ENCODE data around the gene ZNF281. TPM values are rescaled to one million over a fixed set of nuclear protein-coding genes. Genes with fewer than 3 reads are reported as not detected.
A peak's percentile ranks its signal among the peaks of the same experiment; 100 is the strongest.

Gene ZNF281
- total RNA-seq, result 10 to 100 TPM; 13.5 to 14.3 TPM

GRCh38 chr1:200409761-200410565, at the start of gene ZNF281:
TSS of gene ZNF281 (minus strand) at chr1:200410036. CDS start at chr1:200409705, 331 bp downstream.
- DNase-seq (peak; percentile 97), ATAC-seq (peak; percentile 98)
- H3K27ac Mint-ChIP-seq, result peak within 1 kb of the TSS; percentile 93
- peak within 1 kb of the TSS; percentile 91 for H3K4me3 Mint-ChIP-seq
- H3K4me1 Mint-ChIP-seq (ENCODE audit: low read depth), result peaks cover 51% of the 10 kb centered on the region
- peaks cover 43% of the 10 kb centered on the region for H3K36me3 Mint-ChIP-seq (ENCODE audit: low read depth)
- ChIA-PET CTCF (interaction anchor here (0.6 kb wide), 1 partner anchor 59 kb away, joined by 3 read pairs; no protein-coding TSS in a partner anchor), POLR2A (interaction anchor here (0.6 to 1.3 kb wide), 3 partner anchors 10 to 60 kb away, joined by 3 to 5 read pairs (median 4); no protein-coding TSS in a partner anchor)
- H3K9me3 Mint-ChIP-seq (ENCODE audit: insufficient read depth), result no peaks in the 10 kb centered on the region
- peaks cover 4% of the 10 kb centered on the region for H3K27me3 Mint-ChIP-seq (ENCODE audit: low read depth)

- Mint-ChIP-seq H3K9me3 (ENCODE audit: insufficient read depth) (no peaks in the 10 kb centered on the region), H3K27me3 (ENCODE audit: low read depth) (no peaks in the 10 kb centered on the region), H3K4me3 (no peak overlapping the region), H3K4me1 (ENCODE audit: low read depth) (no peaks in the 10 kb centered on the region), H3K27ac (no peak overlapping the region), H3K36me3 (ENCODE audit: low read depth) (no peaks in the 10 kb centered on the region)
- POLR2A ChIA-PET, result no interaction called here
- ATAC-seq (no peak), DNase-seq (no peak)
- CTCF ChIA-PET, result no interaction called here
Observed at GRCh38 chr1:200458780-200459179, 48.9 kb upstream of the ZNF281 start.

GRCh38 chr1:200457810-200458209, 48.0 kb upstream of the ZNF281 start:
- ChIA-PET POLR2A (no interaction called here), CTCF (no interaction called here)
- Mint-ChIP-seq H3K4me3 (no peak overlapping the region), H3K36me3 (ENCODE audit: low read depth) (no peaks in the 10 kb centered on the region), H3K27me3 (ENCODE audit: low read depth) (no peaks in the 10 kb centered on the region), H3K27ac (no peak overlapping the region), H3K4me1 (ENCODE audit: low read depth) (no peaks in the 10 kb centered on the region), H3K9me3 (ENCODE audit: insufficient read depth) (no peaks in the 10 kb centered on the region)
- ATAC-seq (no peak), DNase-seq (no peak)

GRCh38 chr1:200454425-200454824, 44.6 kb upstream of the ZNF281 start:
- POLR2A ChIA-PET, result no interaction called here

GRCh38 chr1:200453553-200453905, 43.7 kb upstream of the ZNF281 start:
- Mint-ChIP-seq H3K9me3 (ENCODE audit: insufficient read depth) (no peaks in the 10 kb centered on the region), H3K36me3 (ENCODE audit: low read depth) (no peaks in the 10 kb centered on the region), H3K4me1 (ENCODE audit: low read depth) (peaks cover under 1% of the 10 kb centered on the region), H3K4me3 (no peak overlapping the region), H3K27ac (no peak overlapping the region), H3K27me3 (ENCODE audit: low read depth) (no peaks in the 10 kb centered on the region)
- ATAC-seq, result no peak
- DNase-seq, result no peak
- POLR2A ChIA-PET, result no interaction called here
- CTCF ChIA-PET, result interaction anchor here (1.0 kb wide), 1 partner anchor 16 kb away, joined by 3 read pairs; no protein-coding TSS in a partner anchor

More at GRCh38 chr1:200454425-200454824, 44.6 kb upstream of the ZNF281 start:
- H3K4me1 Mint-ChIP-seq (ENCODE audit: low read depth), result no peaks in the 10 kb centered on the region
- ATAC-seq (no peak), DNase-seq (no peak)
- H3K36me3 Mint-ChIP-seq (ENCODE audit: low read depth), result no peaks in the 10 kb centered on the region
- CTCF ChIA-PET, result interaction anchor here (0.6 kb wide), 1 partner anchor 16 kb away, joined by 3 read pairs; no protein-coding TSS in a partner anchor
- H3K9me3 Mint-ChIP-seq (ENCODE audit: insufficient read depth), result no peaks in the 10 kb centered on the region
- H3K27ac Mint-ChIP-seq, result no peak overlapping the region
- no peaks in the 10 kb centered on the region for H3K27me3 Mint-ChIP-seq (ENCODE audit: low read depth)
- no peak overlapping the region for H3K4me3 Mint-ChIP-seq

- Mint-ChIP-seq H3K36me3 (ENCODE audit: low read depth) (no peaks in the 10 kb centered on the region), H3K9me3 (ENCODE audit: insufficient read depth) (no peaks in the 10 kb centered on the region), H3K27me3 (ENCODE audit: low read depth) (no peaks in the 10 kb centered on the region), H3K27ac (no peak overlapping the region), H3K4me3 (no peak overlapping the region), H3K4me1 (ENCODE audit: low read depth) (peaks cover 4% of the 10 kb centered on the region)
- ATAC-seq, result no peak
- ChIA-PET CTCF (interaction anchor here (1.0 kb wide), 1 partner anchor 17 kb away, joined by 3 read pairs; no protein-coding TSS in a partner anchor), POLR2A (no interaction called here)
- DNase-seq, result no peak
Observed at GRCh38 chr1:200452850-200453552, 43.2 kb upstream of the ZNF281 start.

- CTCF ChIA-PET, result no interaction called here
- no peaks in the 10 kb centered on the region for H3K27me3 Mint-ChIP-seq (ENCODE audit: low read depth)
Observed at GRCh38 chr1:200448034-200448762, 38.4 kb upstream of the ZNF281 start.

GRCh38 chr1:200445213-200445612, 35.4 kb upstream of the ZNF281 start:
- ATAC-seq, result no peak
- Mint-ChIP-seq H3K9me3 (ENCODE audit: insufficient read depth) (no peaks in the 10 kb centered on the region), H3K4me3 (no peak overlapping the region), H3K27ac (no peak overlapping the region), H3K36me3 (ENCODE audit: low read depth) (no peaks in the 10 kb centered on the region), H3K27me3 (ENCODE audit: low read depth) (no peaks in the 10 kb centered on the region), H3K4me1 (ENCODE audit: low read depth) (peaks cover 7% of the 10 kb centered on the region)
- POLR2A ChIA-PET, result no interaction called here
- CTCF ChIA-PET, result no interaction called here
- no peak for DNase-seq

More at GRCh38 chr1:200448034-200448762, 38.4 kb upstream of the ZNF281 start:
- Mint-ChIP-seq H3K4me1 (ENCODE audit: low read depth) (peaks cover 7% of the 10 kb centered on the region), H3K9me3 (ENCODE audit: insufficient read depth) (no peaks in the 10 kb centered on the region), H3K4me3 (no peak overlapping the region), H3K36me3 (ENCODE audit: low read depth) (no peaks in the 10 kb centered on the region), H3K27ac (no peak overlapping the region)
- POLR2A ChIA-PET, result no interaction called here
- DNase-seq (no peak), ATAC-seq (no peak)

- CTCF ChIA-PET, result no interaction called here
- ATAC-seq (no peak), DNase-seq (no peak)
- Mint-ChIP-seq H3K36me3 (ENCODE audit: low read depth) (no peaks in the 10 kb centered on the region), H3K27ac (no peak overlapping the region), H3K4me3 (no peak overlapping the region), H3K4me1 (ENCODE audit: low read depth) (peaks cover 7% of the 10 kb centered on the region), H3K9me3 (ENCODE audit: insufficient read depth) (no peaks in the 10 kb centered on the region), H3K27me3 (ENCODE audit: low read depth) (no peaks in the 10 kb centered on the region)
- POLR2A ChIA-PET, result no interaction called here
Observed at GRCh38 chr1:200444478-200444877, 34.6 kb upstream of the ZNF281 start.

GRCh38 chr1:200443860-200444259, 34.0 kb upstream of the ZNF281 start:
- Mint-ChIP-seq H3K9me3 (ENCODE audit: insufficient read depth) (no peaks in the 10 kb centered on the region), H3K36me3 (ENCODE audit: low read depth) (no peaks in the 10 kb centered on the region), H3K4me3 (no peak overlapping the region), H3K4me1 (ENCODE audit: low read depth) (peaks cover 7% of the 10 kb centered on the region), H3K27ac (no peak overlapping the region), H3K27me3 (ENCODE audit: low read depth) (no peaks in the 10 kb centered on the region)
- DNase-seq, result no peak
- ATAC-seq, result no peak
- ChIA-PET CTCF (no interaction called here), POLR2A (no interaction called here)

GRCh38 chr1:200442537-200443156, 32.8 kb upstream of the ZNF281 start:
- ATAC-seq (no peak), DNase-seq (no peak)
- Mint-ChIP-seq H3K36me3 (ENCODE audit: low read depth) (no peaks in the 10 kb centered on the region), H3K27me3 (ENCODE audit: low read depth) (no peaks in the 10 kb centered on the region), H3K4me3 (no peak overlapping the region), H3K9me3 (ENCODE audit: insufficient read depth) (no peaks in the 10 kb centered on the region), H3K4me1 (ENCODE audit: low read depth) (peaks cover 4% of the 10 kb centered on the region), H3K27ac (no peak overlapping the region)
- POLR2A ChIA-PET, result no interaction called here
- CTCF ChIA-PET, result interaction anchor here (0.8 kb wide), 1 partner anchor 41 kb away, joined by 3 read pairs; no protein-coding TSS in a partner anchor
